ENCODE data around the gene CMBL. TPM values are rescaled to one million over a fixed set of nuclear protein-coding genes. Genes with fewer than 3 reads are reported as not detected.
"Not testable (repeated sequence)": the region's sequence is repeated elsewhere in the genome, so short reads cannot be mapped to it uniquely, and the experiment has no call there.

Gene CMBL
- total RNA-seq, 1 donor from 2014 or later = 5.9 TPM

- intact Hi-C loops (cut with DNase I) = loop anchor here (10.0 kb wide), 1 partner anchor 115 kb away; no protein-coding TSS in a partner anchor
- H3K36me3 ChIP-seq = no peaks in the 10 kb centered on the region
- DNase-seq (ENCODE audit: extremely low spot score in 2 of 2) = no peak
These were observed 18.3 kb downstream of the CMBL start for GRCh38 chr5:10289353-10289752.

GRCh38 chr5:10288592-10289219 lies 19.0 kb downstream of the CMBL start:
- H3K36me3 ChIP-seq = no peaks in the 10 kb centered on the region
- H3K27ac ChIP-seq = no peak overlapping the region
- H3K27me3 ChIP-seq = no peaks in the 10 kb centered on the region
- H3K4me3 ChIP-seq = no peak overlapping the region
- H3K9me3 ChIP-seq = no peaks in the 10 kb centered on the region
- peaks cover 15% of the 10 kb centered on the region for H3K4me1 ChIP-seq
- intact Hi-C loops (cut with DNase I) = loop anchor here (10.0 kb wide), 1 partner anchor 116 kb away; no protein-coding TSS in a partner anchor
- TF ChIP-seq CTCF (IDR thresholded peaks at IDR 0.05) = no peak
- peak in 1 of 2 donors; percentile 21 for TF ChIP-seq POLR2AphosphoS5 (IDR thresholded peaks at IDR 0.05; ENCODE audit: insufficient read depth in 1 of 2, low read depth in 1 of 2)
- no peak for DNase-seq (ENCODE audit: extremely low spot score in 2 of 2)

More at GRCh38 chr5:10289353-10289752, 18.3 kb downstream of the CMBL start:
- TF ChIP-seq POLR2A (IDR thresholded peaks at IDR 0.05) (no peak), CTCF (IDR thresholded peaks at IDR 0.05) (no peak), POLR2AphosphoS5 (IDR thresholded peaks at IDR 0.05; ENCODE audit: insufficient read depth in 1 of 2, low read depth in 1 of 2) (no peak)
- Histone ChIP-seq H3K27me3 (no peaks in the 10 kb centered on the region), H3K4me1 (peaks cover 15% of the 10 kb centered on the region), H3K9me3 (no peaks in the 10 kb centered on the region), H3K27ac (no peak overlapping the region), H3K4me3 (no peak overlapping the region)

GRCh38 chr5:10286862-10287227 lies 20.9 kb downstream of the CMBL start:
- Histone ChIP-seq H3K36me3 (no peaks in the 10 kb centered on the region), H3K4me3 (no peak overlapping the region), H3K4me1 (peaks cover 15% of the 10 kb centered on the region), H3K9me3 (no peaks in the 10 kb centered on the region), H3K27ac (no peak overlapping the region), H3K27me3 (no peaks in the 10 kb centered on the region)
- DNase-seq (ENCODE audit: extremely low spot score in 2 of 2) = no peak
- TF ChIP-seq POLR2A (IDR thresholded peaks at IDR 0.05) (no peak), CTCF (IDR thresholded peaks at IDR 0.05) (no peak), POLR2AphosphoS5 (IDR thresholded peaks at IDR 0.05; ENCODE audit: insufficient read depth in 1 of 2, low read depth in 1 of 2) (no peak)
- intact Hi-C loops (cut with DNase I) = loop anchor here (10.0 kb wide), 1 partner anchor 118 kb away; no protein-coding TSS in a partner anchor

GRCh38 chr5:10286162-10286861 lies 21.4 kb downstream of the CMBL start:
- no peaks in the 10 kb centered on the region for H3K36me3 ChIP-seq
- intact Hi-C loops (cut with DNase I) = loop anchor here (10.0 kb wide), 1 partner anchor 118 kb away; no protein-coding TSS in a partner anchor
- TF ChIP-seq CTCF (IDR thresholded peaks at IDR 0.05) (no peak), POLR2AphosphoS5 (IDR thresholded peaks at IDR 0.05; ENCODE audit: insufficient read depth in 1 of 2, low read depth in 1 of 2) (no peak), POLR2A (IDR thresholded peaks at IDR 0.05) (no peak)
- no peak for DNase-seq (ENCODE audit: extremely low spot score in 2 of 2)
- H3K9me3 ChIP-seq = no peaks in the 10 kb centered on the region
- no peak overlapping the region for H3K4me3 ChIP-seq
- H3K27me3 ChIP-seq = no peaks in the 10 kb centered on the region
- H3K27ac ChIP-seq = no peak overlapping the region
- peaks cover 15% of the 10 kb centered on the region for H3K4me1 ChIP-seq

GRCh38 chr5:10285362-10285761 lies 22.3 kb downstream of the CMBL start:
- H3K4me3 ChIP-seq; DNase-seq (ENCODE audit: extremely low spot score in 2 of 2); H3K27ac ChIP-seq; H3K27me3 ChIP-seq; H3K9me3 ChIP-seq; H3K36me3 ChIP-seq: not testable (repeated sequence)
- H3K4me1 ChIP-seq = peaks cover 15% of the 10 kb centered on the region
- intact Hi-C loops (cut with DNase I) = loop anchor here (10.0 kb wide), 1 partner anchor 119 kb away; no protein-coding TSS in a partner anchor

Measured in vagina (tissue), 2 donors.